Brain microvascular endothelial cell (primary cell): ENCODE data around the gene LZTR1.

Experiments used
- DNase-seq: peaks from one replicate; pipeline ENCODE4 v3.0.0-alpha.2; 2020
- H3K27ac ChIP-seq: fragments of 250-450 bp; sonication (Bioruptor Pico); 2 replicates; pipeline ENCODE4 v1.5.1; 2020; ENCODE audit warnings: mild to moderate bottlenecking, moderate library complexity
- H3K27me3 ChIP-seq: fragments of 250-450 bp; sonication (Bioruptor Pico); replicated peaks from 2 replicates; pipeline ENCODE4 v1.5.1; 2020; ENCODE audit warnings: mild to moderate bottlenecking
- H3K36me3 ChIP-seq: fragments of 250-450 bp; sonication (Bioruptor Pico); replicated peaks from 2 replicates; pipeline ENCODE4 v1.5.1; 2020; ENCODE audit warnings: mild to moderate bottlenecking
- H3K4me3 ChIP-seq: 2 replicates; pipeline ENCODE4 v1.5.1; 2011; ENCODE audit warnings: low read depth, mild to moderate bottlenecking, control low read depth, low read length, moderate library complexity
- CTCF ChIP-seq: IDR thresholded peaks from 2 replicates; pipeline ENCODE4 v1.5.1; 2011; ENCODE audit warnings: low read depth, mild to moderate bottlenecking, moderate library complexity, low read length, control low read depth, inconsistent platforms; ENCODE audit errors: missing control alignments
- in situ Hi-C: cut with HindIII; loops from 2 replicates; pipeline ENCODE4 v1.10.0; 2017; ENCODE audit warnings: low sequenced_read_pairs, low pct_ligation_motif_present

The LZTR1 gene

GRCh38 chr22:20979243-20979809, 2.8 kb upstream of the LZTR1 start:
- Histone ChIP-seq H3K27me3 (peaks cover 2% of the 10 kb centered on the region), H3K4me3 (peak overlapping the region; percentile 29), H3K36me3 (peaks cover 8% of the 10 kb centered on the region), H3K27ac (no peak overlapping the region)
- in situ Hi-C loops = no loop called here
- DNase-seq = peak; percentile 71
- no peak for TF ChIP-seq CTCF

GRCh38 chr22:20979940-20980453, 2.1 kb upstream of the LZTR1 start:
- no peaks in the 10 kb centered on the region for H3K27me3 ChIP-seq
- H3K36me3 ChIP-seq = peaks cover 12% of the 10 kb centered on the region
- TF ChIP-seq CTCF = no peak
- peak overlapping the region; percentile 29 for H3K4me3 ChIP-seq
- H3K27ac ChIP-seq = no peak overlapping the region
- no peak for DNase-seq
- in situ Hi-C loops = no loop called here

- Histone ChIP-seq H3K27me3 (no peaks in the 10 kb centered on the region), H3K27ac (no peak overlapping the region), H3K36me3 (peaks cover 14% of the 10 kb centered on the region), H3K4me3 (no peak overlapping the region)
- in situ Hi-C loops = no loop called here
- no peak for DNase-seq
- no peak for TF ChIP-seq CTCF
Observed at GRCh38 chr22:20980523-20980922, 1.6 kb upstream of the LZTR1 start.

GRCh38 chr22:20980938-20981722, 967 bp upstream of the LZTR1 start:
- no peak for TF ChIP-seq CTCF
- H3K27me3 ChIP-seq = no peaks in the 10 kb centered on the region
- no peak for DNase-seq
- H3K4me3 ChIP-seq = peak overlapping the region; percentile 92
- peak overlapping the region; percentile 94 for H3K27ac ChIP-seq
- H3K36me3 ChIP-seq = peaks cover 20% of the 10 kb centered on the region
- in situ Hi-C loops = no loop called here

GRCh38 chr22:20982563-20982882, 426 bp downstream of the LZTR1 start:
- peaks cover 26% of the 10 kb centered on the region for H3K36me3 ChIP-seq
- no peak for DNase-seq
- no peaks in the 10 kb centered on the region for H3K27me3 ChIP-seq
- peak overlapping the region; percentile 94 for H3K27ac ChIP-seq
- H3K4me3 ChIP-seq = peak overlapping the region; percentile 92
- in situ Hi-C loops = no loop called here
- no peak for TF ChIP-seq CTCF
